K562 (cell line): ENCODE results near the gene KPNB1. TPM values are rescaled to one million over a fixed set of nuclear protein-coding genes. Genes with fewer than 3 reads are reported as not detected.

Experiments
- ATAC-seq: fragments of 200-7000 bp; cut with Tn5 transposase; 3 replicates; pipeline ENCODE4 v1.9.1; 2020; ENCODE audit warnings: moderate library complexity
- BruUV-seq: library from RNA; stranded (reverse); fragments of 400-500 nt; replicated peaks from 2 replicates; lab custom pipeline; 2021; lab: Mats Ljungman, UMichigan
- CTCF ChIA-PET: fragments of 300-600 bp; formaldehyde crosslinking; extraction: SDS; loops from one replicate; lab custom pipeline; 2021; ENCODE audit warnings: low intra/inter-chr PET ratio; lab: Yijun Ruan, JAX
- POLR2A ChIA-PET: fragments of 300-600, 350-650 bp; sonication (Branson Sonifier 250); formaldehyde crosslinking; extraction: SDS; loops from one replicate; lab custom pipeline; 2021; ENCODE audit warnings: antibody characterized with exemption, inconsistent platforms; lab: Yijun Ruan, JAX
- DNase-seq, 4 experiments: peaks; one replicate each; pipeline versions ENCODE4 v3.0.0 to v3.0.0-alpha.2; 2011 to 2018; ENCODE audit warnings: low spot score in 3 of 4, mixed read lengths in 3 of 4; ENCODE audit errors: extremely low read depth in 1 of 4
- FAIRE-seq: peaks from 2 replicates; lab custom pipeline; 2011; peaks lifted over from hg19 to GRCh38; lab: Jason Lieb, UNC
- H2AFZ ChIP-seq: 2 replicates; pipeline ENCODE4 v1.6.0; 2011; ENCODE audit warnings: low read depth, low read length, control low read depth, inconsistent platforms
- H3K27ac ChIP-seq: fragments of 200-600 bp; 3 replicates; pipeline ENCODE4 v1.8.0; 2011; ENCODE audit warnings: low read depth, mild to moderate bottlenecking, control low read depth, inconsistent platforms, low read length, moderate library complexity, mixed read lengths; ENCODE audit errors: extremely low read depth
- H3K27me3 ChIP-seq, 2 experiments: fragments of 300-600 bp in 1 of 2; 2 replicates in 1 of 2; 3 replicates in 1 of 2; pipeline versions ENCODE4 v1.6.0 to v1.8.0; 2011; ENCODE audit warnings: inconsistent platforms in 2 of 2, low read length in 2 of 2, mild to moderate bottlenecking in 1 of 2, mixed read lengths in 1 of 2, moderate library complexity in 1 of 2; ENCODE audit not compliant: control insufficient read depth in 2 of 2, insufficient read depth in 2 of 2
- H3K36me3 ChIP-seq: fragments of 300-600 bp; 3 replicates; pipeline ENCODE4 v1.8.0; 2011; ENCODE audit warnings: mild to moderate bottlenecking, low read length, inconsistent platforms; ENCODE audit not compliant: control insufficient read depth, insufficient read depth
- H3K4me1 ChIP-seq, 2 experiments: fragments of 200-600 bp in 1 of 2; replicated peaks in 1 of 2; 2 replicates in 1 of 2; 3 replicates in 1 of 2; pipeline versions ENCODE4 v1.5.1 to v1.8.0; 2011; ENCODE audit warnings: inconsistent platforms in 2 of 2, low read length in 2 of 2, mild to moderate bottlenecking in 1 of 2, mixed read lengths in 1 of 2, moderate library complexity in 1 of 2; ENCODE audit not compliant: control insufficient read depth in 2 of 2, insufficient read depth in 2 of 2
- H3K4me2 ChIP-seq: 2 replicates; pipeline ENCODE4 v1.6.1; 2011; ENCODE audit warnings: low read length, control low read depth, inconsistent platforms, mixed read lengths; ENCODE audit not compliant: insufficient read depth
- H3K4me3 ChIP-seq: fragments of 200-600 bp; sonication (generic), shearing (Covaris generic); 2 replicates; pipeline ENCODE4 v1.5.1; 2016; ENCODE audit warnings: control low read depth, inconsistent platforms
- H3K79me2 ChIP-seq: fragments of 200-600 bp; 3 replicates; pipeline ENCODE4 v1.8.0; 2011; ENCODE audit warnings: low read length, inconsistent platforms; ENCODE audit not compliant: control insufficient read depth, insufficient read depth
- H3K9ac ChIP-seq, 2 experiments: 2 replicates each; pipeline versions ENCODE4 v1.6.0 to v1.6.1; 2011; ENCODE audit warnings: low read depth in 2 of 2, low read length in 2 of 2, control low read depth in 1 of 2, inconsistent platforms in 1 of 2, mild to moderate bottlenecking in 1 of 2, mixed read lengths in 1 of 2; ENCODE audit not compliant: insufficient read depth in 1 of 2
- H3K9me1 ChIP-seq: one replicate; pipeline ENCODE4 v1.6.0; 2011; ENCODE audit warnings: inconsistent platforms, mild to moderate bottlenecking, low read length, moderate library complexity; ENCODE audit not compliant: control insufficient read depth, insufficient read depth
- H3K9me3 ChIP-seq: replicated peaks from 2 replicates; pipeline ENCODE4 v1.5.1; 2011; ENCODE audit warnings: low read depth, low read length, inconsistent platforms; ENCODE audit not compliant: control insufficient read depth, insufficient read depth
- H4K20me1 ChIP-seq: replicated peaks from 2 replicates; pipeline ENCODE4 v1.6.1; 2011; ENCODE audit warnings: low read length, inconsistent platforms, mixed read lengths; ENCODE audit not compliant: control insufficient read depth, insufficient read depth
- C11orf30 ChIP-seq: fragments of 450-650 bp; IDR thresholded peaks from 2 replicates; pipeline ENCODE4 v1.6.1; 2016; ENCODE audit warnings: low read depth, mild to moderate bottlenecking
- CC2D1A ChIP-seq: fragments of 450-650 bp; IDR thresholded peaks from 2 replicates; pipeline ENCODE4 v1.6.1; 2017; ENCODE audit warnings: mild to moderate bottlenecking
- EWSR1 ChIP-seq: fragments of 450-650 bp; IDR thresholded peaks from 2 replicates; pipeline ENCODE4 v1.6.1; 2018; ENCODE audit warnings: borderline replicate concordance, mild to moderate bottlenecking, low read depth, moderate library complexity; ENCODE audit not compliant: partially characterized antibody
- NELFE ChIP-seq: IDR thresholded peaks from 2 replicates; pipeline ENCODE4 v1.6.1; 2011; ENCODE audit warnings: mild to moderate bottlenecking; ENCODE audit not compliant: insufficient read depth, insufficient read length
- PCBP2 ChIP-seq: fragments of 200-400 bp; formaldehyde crosslinking; IDR thresholded peaks from 2 replicates; pipeline ENCODE4 v1.6.1; 2018; ENCODE audit warnings: low read length, low read depth, mild to moderate bottlenecking, moderate library complexity; ENCODE audit not compliant: poor library complexity, severe bottlenecking
- TAL1 ChIP-seq: fragments of 450-650 bp; IDR thresholded peaks from 2 replicates; pipeline ENCODE4 v1.6.1; 2016; ENCODE audit warnings: mild to moderate bottlenecking
- ZNF589 ChIP-seq: fragments of 200-800 bp; sonication (Bioruptor generic); IDR thresholded peaks from 2 replicates; pipeline ENCODE4 v1.6.1; 2016; ENCODE audit warnings: low read depth, missing genetic modification characterization, missing compliant biosample characterization
- WGBS: fragments of 100-300 bp; shearing (Covaris generic); methylation state at CpG from one replicate; pipeline ENCODE4 v1.1.6; 2016; ENCODE audit warnings: low coverage, mixed read lengths; ENCODE audit not compliant: insufficient coverage; ENCODE audit errors: missing lambda C conversion rate; 5-methylcytosine and 5-hydroxymethylcytosine counted together
- in situ Hi-C: fragments of 300-500 bp; cut with MboI; formaldehyde crosslinking; loops from 4 replicates; pipeline ENCODE4 v1.15.0; 2018; ENCODE audit warnings: inconsistent platforms, mixed read lengths
- intact Hi-C: fragments of 100-400 bp; cut with micrococcal nuclease; formaldehyde crosslinking; loops from 2 replicates; pipeline ENCODE4 v1.14.2; 2022
- polyA plus RNA-seq, 8 experiments: library from polyadenylated mRNA; depleted of rRNA in 4 of 8; stranded (reverse) in 5 of 8; unstranded in 3 of 8; fragments of >200 nt; fragmentation: Nextera tagmentation in 2 of 8; fragmentation: Illumina TruSeq in 1 of 8; extraction: Ambion mirVana in 2 of 8; extraction: Trizol in 1 of 8; gene quantifications; 2 replicates each; pipeline versions ENCODE4 v1.2.1 to v1.2.3, GENCODE V29; 2011 to 2014; ENCODE audit warnings: inconsistent platforms in 1 of 8, missing spikeins in 1 of 8
- total RNA-seq, 7 experiments: library from RNA; depleted of rRNA in 6 of 7; stranded (reverse); fragments of >200 nt in 6 of 7; fragmentation: Illumina TruSeq in 2 of 7; extraction: Trizol in 2 of 7; gene quantifications; 2 replicates each; pipeline versions ENCODE4 v1.2.1 to v1.2.3, GENCODE V29; 2011 to 2021; ENCODE audit warnings: low replicate concordance in 1 of 7
- TF ChIP-seq, protein P1 (sequence below): sonication (generic); formaldehyde crosslinking; IDR thresholded peaks from 2 replicates; pipeline ENCODE4 v1.9.0; 2022; ENCODE audit warnings: mild to moderate bottlenecking, missing genetic modification reagents
- TF ChIP-seq, protein P2 (sequence below), 2 experiments: fragments of 450-650 bp in 1 of 2; sonication (generic) in 1 of 2; formaldehyde crosslinking in 1 of 2; IDR thresholded peaks in 1 of 2; conservative IDR thresholded peaks in 1 of 2; 2 replicates each; pipeline versions ENCODE4 v1.6.1 to v1.8.1; 2016 to 2023; ENCODE audit warnings: mild to moderate bottlenecking in 2 of 2, moderate library complexity in 2 of 2, inconsistent platforms in 1 of 2, missing genetic modification reagents in 1 of 2
- TF ChIP-seq, protein P3 (sequence below), 2 experiments: fragments of 450-650 bp; IDR thresholded peaks; 2 replicates each; pipeline ENCODE4 v1.6.1; 2016; ENCODE audit warnings: mild to moderate bottlenecking in 2 of 2, borderline replicate concordance in 1 of 2, low read depth in 1 of 2, moderate library complexity in 1 of 2

The KPNB1 gene
- total and polyA plus RNA-seq, 9 of the 15 experiments (the other 6 are each of a cell fraction or from before 2014, with no cell fraction given), result 154 to 622 (median 354) TPM

DNA sequence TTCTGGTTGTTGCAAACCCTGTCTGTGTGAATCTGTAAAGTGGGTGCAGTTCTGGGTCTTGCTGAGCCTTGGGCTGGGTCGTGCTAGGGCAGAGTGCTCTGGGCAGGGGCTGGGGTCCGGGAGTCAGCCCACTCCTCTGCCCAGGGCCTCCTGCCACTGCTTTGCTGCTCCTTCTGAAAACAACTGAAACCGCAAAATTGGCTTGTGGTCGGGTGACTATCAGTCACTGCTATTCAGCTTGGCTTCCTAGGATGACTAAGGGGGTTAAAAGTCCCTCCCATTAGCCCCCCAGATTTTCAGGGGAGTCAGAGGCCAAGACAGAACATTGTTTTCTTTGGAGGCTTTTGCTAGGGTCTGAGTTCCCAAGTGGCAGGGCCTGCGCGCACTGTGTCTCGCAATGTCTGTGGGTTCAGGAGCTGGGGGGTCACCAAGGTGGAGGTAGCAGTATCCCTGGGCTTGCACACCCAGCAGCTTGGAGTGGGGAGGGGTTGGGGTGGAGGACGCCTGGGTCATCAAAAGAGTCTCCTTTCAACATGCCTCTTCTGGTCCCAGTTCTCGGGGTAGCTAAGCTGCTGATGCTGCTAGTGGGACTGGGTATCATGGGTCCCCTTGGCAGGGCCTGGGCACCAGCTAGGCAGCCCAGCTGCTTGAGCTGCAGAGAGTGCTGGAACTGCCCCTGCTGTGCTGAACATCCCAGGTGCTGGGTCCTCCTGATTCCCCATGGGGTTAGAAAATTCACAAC, 69.9 kb downstream of the KPNB1 start:
- peak overlapping the region in 1 of 2 experiments; percentile 72; a peak in 1 of 4 replicates for H3K9ac ChIP-seq
- no peaks in the 10 kb centered on the region for H3K9me3 ChIP-seq
- ATAC-seq (peak; percentile 51), FAIRE-seq (peak; percentile 69), DNase-seq (peak in 3 of 4 experiments; percentile 32 to 41 (median 38))
- no peak overlapping the region for H3K27ac ChIP-seq
- ChIA-PET POLR2A (interaction anchor here (1.0 to 1.5 kb wide), 2 partner anchors 13 to 43 kb away, joined by 3 to 7 read pairs; no protein-coding TSS in a partner anchor), CTCF (no interaction called here)
- WGBS, result 12% methylated on average over 9 of the region's 9 CpGs
- no peak overlapping the region for H2AFZ ChIP-seq
- no peaks in the 10 kb centered on the region for H3K9me1 ChIP-seq
- H3K27me3 ChIP-seq, result peaks cover 16 to 69% of the 10 kb centered on the region in 2 experiments; a peak in 4 of 5 replicates
- no peak overlapping the region for H3K4me3 ChIP-seq
- intact Hi-C loops, result no loop called here
- H3K4me2 ChIP-seq, result no peak overlapping the region
- no peaks in the 10 kb centered on the region for H3K79me2 ChIP-seq
- in situ Hi-C loops, result no loop called here
- BruUV-seq, result no TSS peak
- H4K20me1 ChIP-seq, result peaks cover 3% of the 10 kb centered on the region
- H3K4me1 ChIP-seq, result peaks cover 25 to 36% of the 10 kb centered on the region in 2 experiments
- H3K36me3 ChIP-seq, result no peaks in the 10 kb centered on the region
- TF ChIP-seq PCBP2 (no peak), C11orf30 (peak; percentile 64; the same call in 1 of the 2 replicates), TAL1 (no peak), EWSR1 (no peak), NELFE (no peak), CC2D1A (no peak), ZNF589 (CRISPR knock-in tag) (no peak)
- TF ChIP-seq, protein P1, sequence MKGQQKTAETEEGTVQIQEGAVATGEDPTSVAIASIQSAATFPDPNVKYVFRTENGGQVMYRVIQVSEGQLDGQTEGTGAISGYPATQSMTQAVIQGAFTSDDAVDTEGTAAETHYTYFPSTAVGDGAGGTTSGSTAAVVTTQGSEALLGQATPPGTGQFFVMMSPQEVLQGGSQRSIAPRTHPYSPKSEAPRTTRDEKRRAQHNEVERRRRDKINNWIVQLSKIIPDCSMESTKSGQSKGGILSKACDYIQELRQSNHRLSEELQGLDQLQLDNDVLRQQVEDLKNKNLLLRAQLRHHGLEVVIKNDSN (CRISPR knock-in tag), result no peak
- TF ChIP-seq, protein P2, sequence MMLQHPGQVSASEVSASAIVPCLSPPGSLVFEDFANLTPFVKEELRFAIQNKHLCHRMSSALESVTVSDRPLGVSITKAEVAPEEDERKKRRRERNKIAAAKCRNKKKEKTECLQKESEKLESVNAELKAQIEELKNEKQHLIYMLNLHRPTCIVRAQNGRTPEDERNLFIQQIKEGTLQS (IDR thresholded peaks at IDR 0.05), result peak; percentile 24; the same call in 1 of the 2 replicates
- TF ChIP-seq, protein P2 (CRISPR knock-in tag; conservative IDR thresholded peaks at IDR 0.05), result no peak
- TF ChIP-seq, protein P3, sequence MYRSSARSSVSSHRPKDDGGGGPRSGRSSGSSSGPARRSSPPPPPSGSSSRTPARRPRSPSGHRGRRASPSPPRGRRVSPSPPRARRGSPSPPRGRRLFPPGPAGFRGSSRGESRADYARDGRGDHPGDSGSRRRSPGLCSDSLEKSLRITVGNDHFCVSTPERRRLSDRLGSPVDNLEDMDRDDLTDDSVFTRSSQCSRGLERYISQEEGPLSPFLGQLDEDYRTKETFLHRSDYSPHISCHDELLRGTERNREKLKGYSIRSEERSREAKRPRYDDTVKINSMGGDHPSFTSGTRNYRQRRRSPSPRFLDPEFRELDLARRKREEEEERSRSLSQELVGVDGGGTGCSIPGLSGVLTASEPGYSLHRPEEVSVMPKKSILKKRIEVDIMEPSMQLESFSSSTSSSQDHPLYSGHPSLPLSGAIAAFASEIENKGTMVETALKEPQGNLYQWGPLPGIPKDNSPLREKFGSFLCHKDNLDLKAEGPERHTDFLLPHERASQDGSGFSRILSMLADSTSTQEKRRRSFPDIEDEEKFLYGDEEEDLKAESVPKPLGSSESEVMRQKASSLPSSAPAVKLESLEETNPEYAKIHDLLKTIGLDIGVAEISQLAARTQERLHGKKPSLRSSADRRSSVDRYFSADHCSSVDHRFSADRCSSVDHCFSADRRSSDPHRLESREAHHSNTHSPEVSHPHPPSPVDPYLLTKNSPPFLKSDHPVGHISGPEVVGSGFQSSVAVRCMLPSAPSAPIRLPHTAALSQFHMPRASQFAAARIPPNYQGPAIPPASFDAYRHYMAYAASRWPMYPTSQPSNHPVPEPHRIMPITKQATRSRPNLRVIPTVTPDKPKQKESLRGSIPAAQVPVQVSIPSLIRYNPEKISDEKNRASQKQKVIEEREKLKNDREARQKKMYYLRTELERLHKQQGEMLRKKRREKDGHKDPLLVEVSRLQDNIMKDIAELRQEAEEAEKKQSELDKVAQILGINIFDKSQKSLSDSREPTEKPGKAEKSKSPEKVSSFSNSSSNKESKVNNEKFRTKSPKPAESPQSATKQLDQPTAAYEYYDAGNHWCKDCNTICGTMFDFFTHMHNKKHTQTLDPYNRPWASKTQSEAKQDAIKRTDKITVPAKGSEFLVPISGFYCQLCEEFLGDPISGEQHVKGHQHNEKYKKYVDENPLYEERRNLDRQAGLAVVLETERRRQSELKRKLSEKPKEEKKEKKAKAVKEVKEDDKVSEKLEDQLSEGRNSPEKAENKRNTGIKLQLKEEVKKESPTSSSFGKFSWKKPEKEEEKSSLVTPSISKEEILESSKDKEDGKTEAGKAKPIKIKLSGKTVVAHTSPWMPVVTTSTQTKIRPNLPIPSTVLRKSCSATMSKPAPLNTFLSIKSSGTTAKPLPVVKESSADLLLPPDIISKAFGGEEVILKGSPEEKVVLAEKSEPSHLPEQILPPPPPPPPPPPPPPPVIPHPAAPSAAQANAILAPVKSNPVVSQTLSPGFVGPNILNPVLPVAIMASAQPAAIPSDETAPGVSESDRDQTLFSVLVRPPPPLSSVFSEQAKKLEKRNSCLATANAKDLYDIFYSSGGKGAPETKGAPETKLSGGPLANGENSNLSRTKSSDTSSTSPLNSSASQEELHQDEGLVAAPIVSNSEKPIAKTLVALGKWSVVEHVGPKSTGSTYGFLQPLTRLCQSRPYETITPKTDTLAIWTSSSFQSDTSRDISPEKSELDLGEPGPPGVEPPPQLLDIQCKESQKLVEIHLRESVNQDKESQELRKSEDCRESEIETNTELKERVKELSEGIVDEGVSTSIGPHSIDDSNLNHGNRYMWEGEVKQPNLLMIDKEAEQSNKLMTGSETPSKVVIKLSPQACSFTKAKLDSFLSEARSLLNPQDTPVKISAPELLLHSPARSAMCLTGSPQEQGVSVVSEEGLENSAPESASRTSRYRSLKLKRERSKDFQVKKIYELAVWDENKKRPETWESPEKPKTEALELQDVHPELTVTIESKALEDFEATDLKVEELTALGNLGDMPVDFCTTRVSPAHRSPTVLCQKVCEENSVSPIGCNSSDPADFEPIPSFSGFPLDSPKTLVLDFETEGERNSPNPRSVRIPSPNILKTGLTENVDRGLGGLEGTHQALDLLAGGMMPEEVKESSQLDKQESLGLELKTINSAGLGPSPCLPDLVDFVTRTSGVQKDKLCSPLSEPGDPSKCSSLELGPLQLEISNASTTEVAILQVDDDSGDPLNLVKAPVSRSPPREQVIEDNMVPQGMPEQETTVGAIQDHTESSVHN (IDR thresholded peaks at IDR 0.05; ENCODE audit: borderline replicate concordance in 1 of 2, low read depth in 1 of 2), result no peak
